Stimulated activated CD8-positive, alpha-beta memory T cell treated with anti-CD3 and anti-CD28 coated beads, Interleukin-12 subunit alpha, Interleukin-12 subunit beta, amount 100 ng/mL, for 4 hours (primary cell): Measurements from ENCODE around the gene VEPH1.

Source experiments
- DNase-seq: peaks from one replicate; pipeline ENCODE4 v3.0.0-alpha.2; 2020; ENCODE audit warnings: low read depth

The VEPH1 gene

DNA sequence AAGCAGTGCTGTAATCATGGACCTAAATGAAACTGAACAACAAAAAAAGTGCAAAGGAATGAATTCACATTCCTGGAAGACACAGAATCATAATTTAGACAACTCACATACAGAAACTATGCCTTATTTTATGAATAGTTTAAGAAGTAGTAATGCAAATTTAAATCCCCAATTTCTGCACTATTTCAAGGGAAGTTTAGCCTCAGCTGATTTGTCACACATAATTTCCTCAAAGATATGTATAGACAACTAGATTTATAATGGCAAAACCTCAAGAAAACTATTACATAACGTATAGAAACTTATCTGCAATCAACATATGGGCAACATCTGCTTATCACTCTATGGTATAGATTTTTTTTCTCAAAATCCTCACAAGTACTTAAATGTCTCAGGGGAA, 74.4 kb downstream of the VEPH1 start:
- DNase-seq, result no peak

DNA sequence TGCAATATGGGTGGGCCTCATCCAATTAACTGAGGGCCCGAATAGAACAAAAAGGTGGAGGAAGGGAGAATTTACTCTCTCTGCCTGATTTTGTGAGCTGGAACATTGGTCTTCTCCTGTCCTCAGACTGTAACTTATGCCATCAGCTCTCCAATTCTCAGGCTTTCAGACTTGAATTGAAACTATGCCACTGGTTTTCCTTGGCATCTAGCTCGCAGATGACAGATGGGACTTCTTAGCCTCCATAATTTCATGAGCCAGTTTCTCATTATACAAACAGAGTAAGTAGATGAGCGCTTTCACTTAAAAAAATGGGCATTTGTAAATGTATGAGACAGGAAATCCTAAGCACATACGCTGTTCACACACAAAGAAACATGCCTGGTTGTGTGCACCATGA, 75.3 kb downstream of the VEPH1 start:
- DNase-seq, result no peak

DNA sequence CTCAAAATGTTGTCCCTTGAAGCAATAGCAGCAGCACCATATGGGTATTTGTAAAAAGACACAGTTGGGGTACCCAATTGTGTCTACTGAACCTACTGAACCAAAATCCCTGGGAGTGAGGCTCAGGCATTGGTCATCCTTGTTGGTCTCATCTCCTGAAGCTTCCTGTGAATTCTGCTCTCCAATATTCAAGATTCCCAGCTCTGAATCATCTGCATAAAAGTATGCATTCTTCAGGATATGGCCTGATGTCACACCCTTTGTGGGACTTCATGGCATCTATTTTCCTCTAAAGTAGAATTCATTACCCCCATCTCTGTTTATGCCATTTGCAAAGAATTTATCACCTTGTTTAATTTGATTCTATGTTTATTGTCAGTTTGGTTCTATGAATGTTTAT, 79.9 kb downstream of the VEPH1 start:
- no peak for DNase-seq

DNA sequence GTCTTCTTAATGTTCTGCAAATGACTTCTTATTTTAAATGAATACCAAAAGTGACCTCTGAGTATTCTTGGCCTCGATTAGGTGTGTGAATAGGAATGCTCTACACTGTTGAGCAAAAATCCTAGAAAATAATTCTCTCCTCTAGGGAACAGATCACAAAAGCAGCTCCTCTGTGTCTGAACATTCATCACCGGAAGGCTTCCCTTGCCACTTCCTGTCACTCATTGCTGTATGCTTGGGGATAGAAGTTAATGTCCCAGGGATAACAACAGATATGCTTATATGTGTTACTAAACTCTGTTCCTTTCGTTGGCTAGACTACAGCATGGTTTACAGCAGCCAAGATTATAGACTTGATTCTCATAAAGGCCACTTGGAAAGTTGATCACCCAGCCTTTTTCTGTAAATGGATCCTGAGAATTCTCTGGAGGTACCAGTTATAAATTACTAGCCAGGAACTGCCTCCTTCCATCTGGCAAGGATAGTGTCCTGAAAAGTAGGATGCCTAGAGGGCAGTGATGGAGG, 82.5 kb downstream of the VEPH1 start:
- DNase-seq, result no peak

DNA sequence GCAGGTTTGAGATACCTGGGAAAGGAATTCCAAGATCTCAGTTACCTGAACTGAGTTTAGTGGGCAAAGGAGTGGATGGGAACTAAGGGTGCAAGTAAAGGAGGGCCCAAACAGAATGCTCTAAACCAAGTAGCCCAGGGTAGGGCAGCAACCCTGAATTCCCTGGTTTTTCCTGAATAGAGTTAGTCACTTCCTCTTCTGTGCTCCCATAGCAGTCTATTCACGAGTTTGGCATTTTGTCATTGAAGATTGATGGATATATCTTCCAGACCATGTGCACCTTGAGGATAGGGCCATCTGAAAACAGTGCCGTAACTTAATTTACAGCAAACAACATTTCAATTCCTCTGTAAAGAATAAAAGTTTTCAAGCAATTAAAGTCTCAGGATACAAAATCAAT, 85.1 kb downstream of the VEPH1 start:
- DNase-seq, result no peak

DNA sequence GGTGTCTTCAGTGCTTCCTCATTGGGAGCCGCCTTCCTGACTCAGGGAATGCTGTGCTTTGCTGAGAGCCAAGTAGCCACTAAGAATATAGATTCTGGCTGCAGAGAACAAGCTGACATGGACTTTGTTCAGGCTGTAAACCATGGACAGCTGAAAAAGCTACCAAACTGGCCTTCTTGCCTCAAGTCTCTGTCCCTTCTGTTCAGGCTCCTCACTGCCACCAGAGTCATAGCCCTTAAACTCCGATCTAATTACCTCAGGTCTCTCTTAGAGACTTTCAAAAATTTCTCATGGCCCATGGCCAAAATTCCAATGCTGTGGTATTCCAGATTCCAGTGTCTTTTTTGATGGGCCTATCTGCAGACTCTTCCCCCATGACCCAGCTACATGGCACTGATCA, 86.0 kb downstream of the VEPH1 start:
- no peak for DNase-seq

DNA sequence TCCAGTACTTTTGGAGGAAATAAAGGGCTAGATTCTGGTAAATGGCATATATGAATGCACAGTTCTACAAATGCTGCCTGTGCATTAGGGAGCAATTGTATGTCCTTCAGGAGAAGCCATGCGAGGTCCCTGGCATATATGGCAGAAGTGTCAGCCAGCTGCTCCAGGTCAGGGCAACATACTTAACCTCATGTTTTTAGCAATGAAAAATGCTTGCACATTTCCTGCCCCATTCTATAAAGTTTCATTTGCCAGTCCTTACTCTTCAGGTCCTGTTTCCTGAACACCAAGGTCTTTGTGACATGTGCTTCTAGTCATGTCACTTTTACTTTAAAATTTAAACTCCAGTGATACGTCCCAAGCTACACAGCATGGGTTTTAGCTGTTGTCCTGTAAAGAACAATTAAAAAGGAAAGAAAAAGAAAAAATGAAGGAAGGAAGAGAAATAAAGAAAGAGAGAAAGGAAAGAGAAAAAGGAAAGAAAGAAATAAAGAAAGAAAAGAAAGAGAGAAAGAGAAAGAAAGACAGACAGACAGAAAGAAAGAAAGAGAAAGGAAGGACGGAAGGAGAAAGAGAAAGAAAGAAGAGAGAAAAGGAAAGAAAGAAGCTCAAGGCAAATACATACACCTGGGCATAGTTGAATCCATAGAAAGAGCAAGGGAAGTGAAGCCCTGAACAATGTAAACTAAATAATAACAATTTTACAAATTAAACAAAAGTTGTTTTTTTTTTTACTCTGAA, 86.7 kb downstream of the VEPH1 start:
- DNase-seq, result no peak

DNA sequence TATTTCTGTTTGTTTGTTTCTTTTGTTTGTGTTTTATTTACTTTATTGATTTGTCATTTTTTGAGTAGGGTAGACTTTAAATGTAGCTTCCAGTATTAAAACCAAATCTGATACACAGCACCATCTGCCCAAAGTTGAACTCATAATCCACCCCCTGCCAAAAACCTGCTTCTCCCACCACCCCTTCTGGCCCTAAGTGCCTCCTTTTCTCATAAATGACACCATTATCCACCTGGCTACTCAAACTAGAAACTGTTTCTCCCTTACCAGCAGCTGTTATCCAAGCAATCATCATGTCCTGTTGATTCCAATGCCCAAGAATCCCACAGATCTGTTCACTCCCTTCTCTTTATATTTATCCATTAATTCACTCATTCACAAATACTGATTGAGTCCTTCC, 88.4 kb downstream of the VEPH1 start:
- DNase-seq, result no peak

DNA sequence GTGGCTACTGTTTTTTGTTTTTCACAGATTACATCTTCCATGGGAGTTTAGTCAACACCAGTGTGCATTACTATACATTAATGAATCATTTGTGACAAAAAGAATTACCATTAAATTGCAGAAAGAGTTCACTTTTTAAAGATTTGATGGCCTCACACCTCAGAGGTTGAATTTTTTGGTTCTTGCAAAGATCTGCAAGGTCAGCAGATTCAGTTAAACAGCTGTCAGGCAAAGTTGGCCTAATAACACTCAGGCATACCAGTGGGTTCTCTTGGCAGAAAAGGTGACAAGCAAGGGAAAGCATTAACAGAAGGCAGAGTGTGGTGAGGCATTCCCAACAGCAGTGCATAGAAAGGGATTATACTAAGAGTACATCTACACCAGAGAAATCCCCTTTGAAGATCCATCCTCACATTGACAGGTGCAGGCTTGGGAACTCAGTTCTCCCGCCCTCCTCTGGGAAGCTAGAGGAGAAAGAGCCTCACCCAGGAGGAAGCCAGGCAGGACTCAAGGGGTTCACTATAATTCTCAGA, 90.8 kb downstream of the VEPH1 start:
- DNase-seq, result no peak

DNA sequence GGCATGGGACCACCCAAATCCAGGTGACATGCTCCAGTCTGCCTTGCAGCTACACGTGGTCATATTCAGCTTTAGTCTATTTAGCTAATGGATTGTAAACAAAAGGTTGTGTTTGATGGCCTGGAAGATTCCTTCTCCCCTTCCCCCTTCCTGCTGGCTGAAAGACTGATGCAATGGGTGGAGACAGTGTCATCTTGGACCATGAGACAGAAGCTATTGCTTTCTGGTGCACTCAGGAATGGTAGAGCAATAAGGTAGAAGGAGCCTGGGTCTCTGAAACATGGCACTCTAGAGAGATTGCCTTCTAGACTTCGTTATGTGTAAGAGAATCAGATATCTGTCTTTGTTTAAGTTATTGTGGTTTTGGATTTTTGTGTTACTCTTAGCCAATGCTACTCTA, 92.3 kb downstream of the VEPH1 start:
- no peak for DNase-seq

DNA sequence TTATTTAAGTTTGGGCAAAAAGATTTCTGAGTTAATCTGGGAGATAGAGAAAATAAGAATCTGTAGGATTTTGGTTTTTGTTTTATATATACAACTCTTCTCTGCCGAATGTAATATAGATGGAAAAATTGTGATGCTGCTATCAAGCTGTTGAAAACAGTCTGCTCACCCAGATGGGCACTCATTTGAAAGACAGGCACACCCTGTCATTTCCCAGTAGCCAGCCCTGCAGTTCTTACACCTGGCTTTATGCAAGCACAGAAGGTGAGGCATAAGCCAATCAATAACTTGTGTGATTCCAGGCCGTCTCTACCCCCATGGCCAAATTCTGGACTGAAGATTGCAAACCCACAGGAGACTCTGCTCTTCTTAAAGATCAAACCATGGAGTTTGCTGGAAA, 93.7 kb downstream of the VEPH1 start:
- DNase-seq, result no peak

DNA sequence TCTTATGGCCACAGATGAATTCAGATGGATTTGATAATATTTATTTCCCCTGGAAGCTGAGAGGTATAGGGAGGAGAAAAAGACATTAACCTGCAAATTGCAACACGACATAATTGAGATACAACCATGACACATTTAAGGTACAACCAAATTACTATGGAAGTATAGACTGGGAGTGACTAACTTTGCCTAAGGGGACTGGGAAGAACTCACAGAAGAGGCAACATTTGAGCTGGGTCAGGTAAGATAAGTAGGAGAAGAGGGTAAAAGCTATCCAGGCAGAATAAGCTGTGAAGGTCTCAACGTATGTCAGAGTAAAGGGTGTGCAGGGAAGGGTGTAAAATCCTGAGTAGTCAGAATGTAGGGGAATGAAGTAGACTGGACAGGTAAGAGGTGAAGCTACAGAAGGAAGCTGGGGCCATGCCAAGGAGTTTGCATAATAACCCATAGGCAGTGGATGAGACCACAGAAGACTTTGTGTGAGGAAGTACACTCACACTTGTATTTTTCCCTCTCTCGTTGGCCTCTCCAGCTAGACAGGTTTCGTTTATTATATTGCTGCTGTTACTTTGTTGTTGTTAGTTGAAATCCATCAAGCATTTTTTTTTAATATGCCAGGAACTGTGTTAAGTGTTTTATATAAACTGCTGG, 94.6 kb downstream of the VEPH1 start:
- DNase-seq, result no peak

DNA sequence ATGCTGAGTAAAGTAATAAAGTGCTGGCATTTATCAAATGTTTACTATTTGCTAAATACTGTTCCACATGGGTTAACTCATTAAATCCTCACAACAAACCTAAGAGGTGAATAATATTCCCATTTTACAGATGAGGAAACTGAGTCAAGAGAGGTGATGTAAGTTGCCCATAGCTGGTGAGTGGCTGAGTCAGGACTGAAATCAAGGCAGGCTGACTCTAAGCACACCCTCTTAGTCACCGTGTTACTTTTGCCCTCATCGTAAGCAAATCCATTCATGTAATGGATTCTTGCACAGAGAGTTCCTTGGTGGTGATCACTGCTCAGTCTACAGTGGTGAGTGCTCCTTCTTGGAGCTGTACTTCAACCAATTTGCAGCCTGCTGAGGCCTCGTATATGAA, 95.4 kb downstream of the VEPH1 start:
- DNase-seq, result no peak

DNA sequence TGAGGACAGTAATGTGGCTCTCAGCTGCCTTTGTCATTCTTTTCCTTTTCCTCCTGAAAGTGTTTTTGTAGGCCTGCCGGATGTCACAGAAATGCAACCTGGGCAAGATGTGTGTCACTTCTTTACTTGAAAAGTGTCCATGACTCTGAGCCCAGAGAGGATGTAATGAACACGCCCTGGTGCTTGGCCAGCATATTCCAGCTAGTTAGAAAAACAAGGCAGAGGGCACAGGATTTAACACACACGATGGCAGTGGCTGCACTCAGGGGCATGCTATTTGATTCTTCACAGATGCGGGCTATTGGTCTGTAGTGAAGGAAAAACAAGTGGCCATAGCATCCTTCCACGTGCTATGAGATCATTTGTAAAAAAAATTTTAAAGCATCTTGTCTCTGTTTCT, 96.8 kb downstream of the VEPH1 start:
- DNase-seq, result no peak

DNA sequence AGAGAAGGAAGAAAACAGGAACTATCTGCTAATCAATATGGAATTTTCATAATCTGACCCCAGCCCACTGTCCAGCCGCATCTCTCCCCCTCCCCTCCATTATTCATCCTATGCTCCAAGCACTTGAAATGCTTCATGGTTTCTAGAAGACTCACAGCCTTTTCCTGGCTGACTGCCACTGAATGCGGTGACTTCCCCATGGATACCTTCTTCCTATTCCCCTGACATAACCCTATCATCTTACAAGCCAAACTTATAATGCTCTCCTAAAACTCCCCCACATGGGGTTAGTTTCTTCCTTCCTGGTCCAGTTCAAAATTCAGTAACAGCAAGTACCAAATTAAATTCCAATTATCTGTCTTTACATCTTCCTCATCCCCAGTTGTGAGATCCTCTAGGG, 97.8 kb downstream of the VEPH1 start:
- DNase-seq, result no peak

DNA sequence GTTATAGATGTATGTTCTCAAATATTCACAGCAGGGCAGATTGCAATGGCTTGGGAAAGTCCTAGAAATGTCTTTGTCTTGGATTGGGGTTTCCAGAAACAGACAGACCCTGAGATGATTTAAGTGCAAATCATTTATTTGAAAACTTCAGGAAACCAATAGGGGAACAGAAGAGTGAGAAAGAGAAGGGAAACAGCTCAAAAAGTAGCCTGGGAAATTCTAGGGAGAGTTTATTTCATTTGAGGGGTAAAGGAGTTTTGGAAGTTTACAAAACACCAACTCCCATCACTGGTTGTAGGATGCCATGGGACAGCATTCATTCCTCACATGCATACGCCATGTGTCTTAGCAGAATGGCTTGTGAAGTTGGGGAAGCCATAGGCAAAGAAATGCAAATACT, 98.8 kb downstream of the VEPH1 start:
- no peak for DNase-seq

DNA sequence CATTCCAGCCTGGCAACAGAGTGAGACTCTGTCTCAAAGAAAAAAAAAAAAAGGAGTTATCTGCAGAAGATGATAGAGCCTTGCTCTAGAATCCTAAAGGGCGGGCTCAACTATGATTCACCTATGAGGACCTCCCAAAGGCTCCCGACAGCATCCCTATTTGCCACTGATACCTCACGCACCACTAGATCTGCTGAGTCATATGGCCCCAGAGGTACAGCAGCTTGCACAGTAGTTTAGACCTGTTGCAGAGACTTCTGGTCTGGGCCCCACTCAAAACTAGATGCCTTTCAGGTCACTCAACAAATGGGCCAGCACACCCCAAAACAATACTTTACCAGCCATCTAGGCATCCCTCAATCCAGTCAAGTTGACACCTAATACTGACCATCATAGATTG, 104.6 kb downstream of the VEPH1 start:
- no peak for DNase-seq

DNA sequence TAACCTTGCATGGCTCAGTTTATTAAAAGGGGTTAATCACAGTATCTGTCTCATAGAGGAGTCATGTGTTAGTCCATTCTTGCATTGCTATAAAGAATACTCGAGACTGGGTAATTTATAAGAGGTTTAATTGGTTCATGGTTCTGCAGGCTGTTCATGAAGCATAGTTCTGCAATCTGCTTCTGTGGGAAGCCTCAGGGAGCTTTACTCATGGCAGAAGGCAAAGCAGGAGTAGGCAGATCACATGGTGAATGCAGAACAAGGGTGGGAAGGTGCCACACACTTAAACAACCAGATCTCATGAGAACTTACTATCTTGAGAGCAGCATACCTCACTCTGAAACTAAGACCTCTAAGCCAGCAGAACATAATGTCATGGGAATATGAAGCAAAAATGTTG, 108.8 kb downstream of the VEPH1 start:
- no peak for DNase-seq

DNA sequence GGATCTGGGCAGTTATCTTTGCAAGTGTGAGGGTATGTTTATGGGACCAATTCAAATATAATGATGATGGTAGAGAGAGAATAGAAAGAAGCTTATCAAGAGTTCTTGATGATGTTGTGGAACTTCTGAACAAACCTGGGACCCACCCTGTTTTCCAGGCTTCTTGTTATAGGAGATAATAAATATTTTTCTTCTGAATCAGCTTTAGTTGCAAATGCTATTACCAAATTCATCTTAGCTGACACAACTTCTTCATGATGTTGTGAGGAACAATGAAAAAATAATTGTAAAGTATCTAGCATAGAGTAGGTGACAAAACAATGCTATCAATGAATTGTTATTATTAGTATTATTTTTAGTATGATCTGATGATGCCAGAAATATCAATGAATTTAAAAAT, 110.1 kb downstream of the VEPH1 start:
- DNase-seq, result no peak

DNA sequence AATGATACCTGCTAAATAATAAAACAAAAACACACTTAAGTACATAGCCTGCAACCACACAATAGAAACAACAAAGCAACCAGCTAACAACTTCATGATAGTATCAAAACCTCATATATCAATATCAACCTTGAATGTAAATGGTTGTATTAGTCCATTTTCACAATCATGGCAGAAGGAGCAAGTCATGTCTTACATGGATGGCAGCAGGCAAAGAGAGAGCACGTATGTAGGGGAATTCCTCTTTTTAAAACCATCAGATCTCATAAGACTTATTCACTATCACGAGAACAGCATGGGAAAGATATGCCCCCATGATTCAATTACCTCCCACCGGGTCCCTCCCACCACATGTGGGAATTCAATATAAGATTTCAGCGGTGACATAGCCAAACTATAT, 111.1 kb downstream of the VEPH1 start:
- DNase-seq, result no peak

DNA sequence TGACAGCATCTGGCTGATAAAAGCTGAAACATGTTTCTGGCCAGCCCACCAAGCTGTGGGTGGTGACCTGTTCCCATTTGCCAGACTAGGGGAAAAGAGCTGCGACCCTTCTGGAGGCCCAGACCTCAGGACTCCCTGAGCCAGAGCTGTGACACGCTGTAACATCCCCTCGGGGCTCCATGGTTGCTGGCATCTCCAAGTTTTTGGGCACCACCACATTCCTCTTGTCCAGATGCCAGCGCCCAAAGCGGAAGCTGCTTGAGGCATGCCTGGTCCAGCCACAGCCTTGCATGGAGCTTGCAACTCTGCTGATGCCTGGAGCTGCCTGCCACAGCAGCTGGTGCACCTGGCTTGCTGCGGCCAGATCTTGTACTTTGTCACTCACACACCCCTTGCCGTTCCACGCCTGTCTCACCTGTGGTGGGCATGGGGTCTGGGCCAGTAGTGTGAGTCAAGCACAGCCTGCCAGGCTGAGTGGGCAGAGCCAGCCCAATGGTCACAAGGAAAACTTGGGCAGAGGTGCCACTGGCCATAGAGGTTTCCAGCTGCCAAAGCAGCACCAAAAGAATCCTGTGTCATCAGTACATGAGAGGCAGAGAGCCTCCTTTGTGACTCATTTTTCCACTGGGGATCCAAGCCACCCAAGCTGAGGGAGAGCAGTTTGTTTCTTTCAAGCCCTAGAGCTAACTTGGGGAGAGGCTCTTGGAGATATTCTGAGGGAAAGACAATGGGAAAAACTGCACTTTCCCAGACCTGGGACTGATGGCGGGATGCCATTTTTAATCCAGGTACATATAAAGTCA, 112.3 kb downstream of the VEPH1 start:
- no peak for DNase-seq

DNA sequence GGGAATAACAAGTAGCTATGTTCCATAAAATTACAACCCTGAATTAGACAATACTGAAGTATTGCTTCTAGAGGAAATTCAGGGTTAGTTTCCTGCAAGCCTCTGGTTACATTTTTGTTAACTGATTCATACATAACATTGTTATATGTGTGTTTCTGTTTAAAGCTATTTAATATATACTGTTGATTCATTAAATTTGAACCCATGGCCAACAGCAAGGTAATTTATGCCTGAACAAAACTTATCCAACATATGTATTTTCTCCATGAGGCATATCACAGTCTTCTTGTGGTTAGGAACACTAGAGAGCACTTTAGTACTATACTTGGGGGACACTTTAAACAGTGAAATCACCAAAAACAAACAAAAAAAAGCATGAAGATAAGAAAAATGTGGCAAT, 114.2 kb downstream of the VEPH1 start:
- DNase-seq, result no peak
